Activated CD4-positive, alpha-beta T cell treated with anti-CD3 and anti-CD28 coated beads, Interleukin-2, amount 50 U/mL, for 48 hours (primary cell): ENCODE measurements around the gene SENP6.
"Not testable (repeated sequence)": the region's sequence is repeated elsewhere in the genome, so short reads cannot be mapped to it uniquely, and the experiment has no call there.

Source experiments
- DNase-seq, 2 experiments: peaks; one replicate each; pipeline ENCODE4 v3.0.0-alpha.2; 2020

The SENP6 gene

GRCh38 chr6:75657327-75657726 lies 55.6 kb downstream of the SENP6 start:
- DNase-seq: no peak

GRCh38 chr6:75666592-75666991 lies 64.9 kb downstream of the SENP6 start:
- DNase-seq: no peak

DNA sequence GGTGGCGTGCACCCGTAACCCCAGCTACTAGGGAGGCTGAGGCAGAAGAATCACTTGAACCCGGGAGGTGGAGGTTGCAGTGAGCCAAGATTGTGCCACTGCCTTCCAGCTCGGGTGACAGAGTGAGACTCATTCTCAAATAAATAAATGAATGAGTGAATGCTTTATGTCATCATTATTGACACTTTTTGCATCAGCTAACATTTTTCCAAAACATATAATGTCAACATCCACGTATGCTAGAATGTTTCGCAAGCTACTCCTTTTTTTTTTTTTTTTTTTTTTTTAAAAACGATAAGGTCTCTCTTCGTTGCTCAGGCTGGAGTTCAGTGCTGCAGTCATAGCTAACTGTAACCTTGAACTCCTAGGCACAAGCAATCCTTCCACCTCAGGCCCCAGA lies 72.2 kb downstream of the SENP6 start:
- DNase-seq: no peak

DNA sequence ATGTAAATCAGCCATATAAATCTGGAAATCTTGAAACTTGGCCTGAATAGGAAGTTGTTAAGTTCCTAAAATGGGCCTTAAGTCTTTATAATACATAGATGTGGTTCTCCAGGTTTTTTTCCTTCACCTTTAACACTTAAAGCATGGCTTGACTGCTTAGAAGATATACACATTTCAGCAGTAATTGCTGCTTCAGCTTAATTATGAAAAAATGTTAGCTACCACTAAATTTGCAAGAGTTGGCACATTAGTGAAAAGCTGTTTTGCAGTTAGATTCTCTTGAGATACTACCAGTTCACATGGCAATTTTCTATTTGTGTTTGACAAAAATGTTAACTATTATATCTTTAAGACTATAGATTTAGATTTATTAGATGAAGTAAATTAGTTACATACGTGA lies 74.7 kb downstream of the SENP6 start:
- no peak for DNase-seq

GRCh38 chr6:75682548-75682947 lies 80.9 kb downstream of the SENP6 start:
- DNase-seq: not testable (repeated sequence)

DNA sequence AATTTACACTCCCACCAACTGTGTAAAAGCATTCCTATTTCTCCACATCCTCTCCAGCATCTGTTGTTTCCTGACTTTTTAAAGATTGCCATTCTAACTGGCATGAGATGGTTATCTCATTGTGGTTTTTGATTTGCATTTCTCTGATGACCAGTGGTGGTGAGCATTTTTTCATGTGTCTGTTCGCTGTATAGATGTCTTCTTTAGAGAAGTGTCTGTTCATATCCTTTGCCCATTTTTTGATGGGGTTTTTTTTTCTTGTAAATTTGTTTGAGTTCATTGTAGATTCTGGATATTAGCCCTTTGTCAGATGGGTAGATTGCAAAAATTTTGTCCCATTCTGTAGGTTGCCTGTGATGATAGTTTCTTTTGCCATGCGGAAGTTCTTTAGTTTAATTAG lies 81.3 kb downstream of the SENP6 start:
- not testable (repeated sequence) for DNase-seq

GRCh38 chr6:75687535-75687934 lies 85.9 kb downstream of the SENP6 start:
- DNase-seq: not testable (repeated sequence)

GRCh38 chr6:75687937-75688336 lies 86.3 kb downstream of the SENP6 start:
- not testable (repeated sequence) for DNase-seq

GRCh38 chr6:75689576-75689975 lies 87.9 kb downstream of the SENP6 start:
- DNase-seq: no peak

DNA sequence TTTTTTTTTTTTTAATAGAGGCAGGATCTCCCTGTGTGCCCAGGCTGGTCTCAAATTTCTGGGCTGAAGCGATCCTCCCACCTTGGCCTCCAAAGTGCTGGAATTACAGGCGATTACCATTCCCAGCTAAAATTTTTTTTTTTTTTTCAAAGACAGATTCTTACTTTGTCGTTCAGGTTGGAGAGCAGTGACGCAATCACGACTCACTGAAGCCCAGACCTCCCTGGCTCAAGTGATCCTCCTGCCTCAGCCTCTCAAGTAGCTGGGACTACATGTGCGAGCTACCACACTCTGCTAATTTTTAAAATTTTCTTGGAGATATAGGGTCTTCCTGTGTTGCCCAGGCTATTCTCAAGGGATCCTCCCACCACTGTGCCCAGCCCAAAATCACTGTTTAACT lies 89.3 kb downstream of the SENP6 start:
- DNase-seq: no peak

GRCh38 chr6:75693534-75693933 lies 91.9 kb downstream of the SENP6 start:
- no peak for DNase-seq

- no peak for DNase-seq
These were observed 92.7 kb downstream of the SENP6 start for GRCh38 chr6:75694406-75694805.

- not testable (repeated sequence) for DNase-seq
These were observed 106.7 kb downstream of the SENP6 start for GRCh38 chr6:75708334-75708733.

DNA sequence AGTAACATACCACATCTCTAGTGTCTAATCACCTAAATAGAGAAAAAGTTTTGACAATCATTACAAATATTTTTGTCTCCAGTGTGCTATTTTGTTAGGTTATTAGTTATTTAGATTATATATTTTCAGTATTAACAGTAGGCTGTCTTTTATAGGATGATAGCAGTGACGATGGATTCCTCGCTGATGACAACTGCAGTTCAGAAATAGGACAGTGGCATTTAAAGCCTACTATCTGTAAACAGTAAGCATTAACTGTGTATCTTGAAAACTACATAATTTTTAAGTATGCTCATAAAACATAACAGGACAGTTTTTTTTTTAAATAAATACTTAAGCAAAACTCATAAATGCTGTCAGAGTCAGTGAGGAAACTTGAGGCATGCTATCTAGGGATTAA lies 109.5 kb downstream of the SENP6 start:
- DNase-seq: no peak

DNA sequence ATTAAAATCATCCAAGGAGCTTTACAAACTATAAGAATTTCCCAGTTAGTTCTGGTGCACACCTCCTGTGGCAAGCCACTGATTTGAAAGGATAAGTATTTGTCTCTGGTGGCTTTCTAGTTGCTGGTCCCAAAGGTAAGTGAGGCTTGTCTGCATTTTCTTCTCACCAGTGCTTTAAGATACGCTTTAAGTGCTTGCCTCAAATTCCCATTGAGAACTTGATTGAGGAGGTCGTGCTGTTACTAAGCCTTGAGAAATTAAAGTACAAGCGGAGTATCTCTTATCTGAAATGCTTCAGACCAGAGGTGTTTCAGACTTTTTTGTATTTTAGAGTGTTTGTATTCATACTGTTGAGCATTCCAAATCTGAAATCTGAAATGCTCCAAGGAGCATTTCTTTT lies 117.5 kb downstream of the SENP6 start:
- DNase-seq: no peak

GRCh38 chr6:75723382-75723781 lies 121.7 kb downstream of the SENP6 start:
- no peak for DNase-seq

DNA sequence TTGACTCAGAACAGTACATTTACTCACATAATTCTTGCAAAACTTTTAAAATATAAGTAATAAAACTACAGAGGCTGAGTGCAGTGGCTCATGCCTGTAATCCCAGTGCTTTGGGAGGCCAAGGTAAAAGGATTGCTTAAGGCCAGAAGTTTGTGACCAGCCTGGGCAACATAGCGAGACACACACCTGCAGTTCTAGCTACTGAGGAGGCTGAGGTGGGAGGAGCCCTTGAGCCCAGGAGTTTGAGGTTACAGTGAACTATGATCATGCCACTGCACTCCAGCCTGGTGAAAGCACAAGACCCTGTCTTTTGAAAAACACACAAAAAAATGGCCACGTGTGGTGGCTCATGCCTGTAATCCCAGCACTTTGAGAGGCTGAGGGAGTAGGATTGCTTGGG lies 125.5 kb downstream of the SENP6 start:
- no peak for DNase-seq

DNA sequence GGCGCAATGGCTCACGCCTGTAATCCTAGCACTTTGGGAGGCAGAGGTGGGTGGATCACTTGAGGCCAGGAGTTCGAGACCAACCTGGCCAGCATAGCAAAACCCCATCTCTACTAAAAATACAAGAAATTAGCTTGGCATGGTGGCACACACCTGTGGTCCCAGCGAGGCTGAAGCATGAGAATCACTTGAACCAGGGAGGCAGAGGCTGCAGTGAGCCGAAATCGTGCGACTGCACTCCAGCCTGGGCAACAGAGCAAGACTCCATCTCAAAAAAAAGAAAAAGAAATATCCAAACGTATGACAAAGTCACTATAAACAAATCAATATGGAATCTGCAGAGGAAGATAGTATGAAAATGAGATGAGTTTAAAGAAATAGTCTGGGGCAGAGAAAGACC lies 129.3 kb downstream of the SENP6 start:
- DNase-seq: not testable (repeated sequence)

DNA sequence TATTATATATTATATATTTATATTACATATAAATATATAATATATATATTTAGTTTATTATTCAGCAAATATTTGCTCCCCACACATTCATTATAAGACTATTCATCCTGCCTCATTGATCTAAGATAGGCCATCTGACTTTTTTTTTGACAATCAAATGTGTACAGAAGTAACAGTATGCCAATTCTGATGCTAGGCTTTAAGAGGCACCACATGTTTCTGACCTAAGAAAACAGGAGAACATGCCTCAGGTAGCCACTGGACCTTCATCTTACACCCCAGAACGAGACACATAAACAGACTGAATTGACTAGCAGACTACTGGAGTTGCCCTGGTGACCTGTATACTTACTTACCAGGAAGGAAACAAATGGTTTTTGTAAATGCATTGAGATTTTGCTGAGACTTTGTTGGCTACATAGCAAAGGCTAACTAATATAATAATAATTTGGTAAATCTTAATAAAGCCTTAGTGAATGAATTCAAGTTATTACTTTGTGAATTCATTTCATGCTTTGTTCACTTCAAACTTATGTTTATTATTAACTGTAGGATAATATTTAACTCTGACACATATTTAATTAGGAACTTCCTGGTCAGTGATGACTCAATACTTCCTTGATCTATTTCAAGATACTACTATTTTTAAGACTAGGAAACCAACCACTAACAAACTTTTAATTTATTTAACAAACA lies 134.0 kb downstream of the SENP6 start:
- DNase-seq: no peak

DNA sequence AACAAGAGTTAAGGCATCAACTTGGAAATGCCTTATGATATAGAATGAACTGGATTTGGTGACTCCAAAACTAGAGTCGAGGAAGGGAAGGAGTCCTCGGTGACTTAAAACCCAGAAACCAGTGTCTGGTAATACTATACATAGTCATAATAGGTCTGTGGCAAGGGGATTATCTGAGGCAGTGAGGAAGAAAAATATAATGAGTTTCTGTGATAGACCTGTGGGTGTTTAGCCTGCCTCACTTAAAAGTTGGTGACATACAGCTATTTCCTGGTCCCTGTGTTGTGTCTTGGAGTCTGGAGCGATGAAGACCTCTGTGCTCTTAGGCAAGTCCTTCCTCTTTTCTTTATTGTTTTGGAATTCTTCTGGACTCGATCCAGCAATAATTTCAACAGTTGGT lies 142.3 kb downstream of the SENP6 start:
- DNase-seq: no peak

DNA sequence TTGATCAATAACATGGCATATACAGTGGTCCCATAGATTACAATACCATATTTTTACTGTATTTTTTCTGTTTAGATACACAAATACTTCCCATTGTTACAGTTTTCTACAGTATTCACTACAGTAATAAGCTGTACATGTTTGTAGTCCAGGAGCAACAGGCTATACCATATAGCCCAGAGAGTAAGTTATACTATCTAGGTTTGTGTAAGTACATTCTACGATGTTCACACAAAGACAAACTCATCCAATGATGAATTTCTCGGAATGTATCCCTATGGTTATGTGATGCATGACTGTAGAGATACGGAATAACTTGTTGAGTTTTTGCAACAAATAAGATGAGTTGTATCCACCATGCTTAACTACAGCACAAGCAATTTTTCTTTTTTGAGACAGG lies 143.7 kb downstream of the SENP6 start:
- no peak for DNase-seq

DNA sequence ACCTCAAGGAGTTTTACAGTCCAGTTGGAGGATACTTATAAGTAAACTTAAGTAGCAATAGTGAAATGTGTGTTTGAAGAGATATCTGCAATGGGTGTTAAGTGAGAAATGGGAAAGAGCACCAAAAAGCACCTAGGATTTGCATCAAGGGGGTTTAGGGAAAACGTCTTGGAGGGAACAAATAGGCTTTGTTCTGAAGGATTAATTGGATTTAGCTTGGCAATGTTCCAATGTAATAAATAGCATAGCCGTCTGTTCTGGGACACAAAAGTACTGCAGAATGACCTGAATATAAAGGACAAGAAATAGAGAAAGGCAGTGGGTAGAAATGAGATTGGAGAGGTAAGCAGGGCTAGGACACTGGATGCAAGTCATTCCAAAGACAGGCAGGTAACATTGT lies 144.5 kb downstream of the SENP6 start:
- DNase-seq: no peak

DNA sequence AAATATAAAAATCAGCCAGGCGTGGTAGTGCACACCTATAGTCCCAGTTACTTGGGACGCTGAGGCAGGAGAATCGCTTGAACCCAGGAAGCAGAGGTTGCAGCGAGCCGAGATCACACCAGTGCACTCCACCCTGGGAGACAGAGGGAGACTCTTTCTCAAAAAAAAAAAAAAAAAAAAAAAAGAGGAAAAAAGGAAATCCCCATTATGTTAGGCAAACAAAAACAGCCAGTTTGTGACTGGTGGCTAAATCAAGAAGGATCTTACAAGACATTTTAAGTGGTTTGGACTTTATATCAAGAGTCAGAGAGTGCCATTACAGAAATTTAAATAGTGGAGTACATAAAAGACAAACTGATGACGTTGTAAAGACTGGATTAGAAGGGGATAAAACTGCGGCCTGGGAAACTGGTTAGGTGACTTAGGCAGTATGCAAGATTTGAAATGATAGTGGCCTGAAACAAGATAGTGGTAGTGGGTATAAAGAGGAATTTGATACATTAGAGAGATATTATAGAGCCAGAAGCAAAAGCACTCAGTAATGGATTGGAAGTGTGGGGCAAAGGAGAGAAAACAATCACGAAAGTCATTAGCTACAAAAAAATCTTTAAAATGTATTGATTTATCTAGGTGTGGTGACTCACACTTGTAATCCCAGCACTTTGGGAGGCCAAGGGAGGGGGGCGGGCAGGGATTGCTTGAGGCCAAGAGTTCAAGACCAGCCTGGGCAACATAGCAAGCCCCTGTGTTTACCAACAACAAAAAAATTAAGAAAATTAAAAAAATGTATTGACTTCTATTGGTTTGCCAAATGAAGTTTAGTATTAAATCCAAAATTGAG lies 145.7 kb downstream of the SENP6 start:
- DNase-seq: no peak

DNA sequence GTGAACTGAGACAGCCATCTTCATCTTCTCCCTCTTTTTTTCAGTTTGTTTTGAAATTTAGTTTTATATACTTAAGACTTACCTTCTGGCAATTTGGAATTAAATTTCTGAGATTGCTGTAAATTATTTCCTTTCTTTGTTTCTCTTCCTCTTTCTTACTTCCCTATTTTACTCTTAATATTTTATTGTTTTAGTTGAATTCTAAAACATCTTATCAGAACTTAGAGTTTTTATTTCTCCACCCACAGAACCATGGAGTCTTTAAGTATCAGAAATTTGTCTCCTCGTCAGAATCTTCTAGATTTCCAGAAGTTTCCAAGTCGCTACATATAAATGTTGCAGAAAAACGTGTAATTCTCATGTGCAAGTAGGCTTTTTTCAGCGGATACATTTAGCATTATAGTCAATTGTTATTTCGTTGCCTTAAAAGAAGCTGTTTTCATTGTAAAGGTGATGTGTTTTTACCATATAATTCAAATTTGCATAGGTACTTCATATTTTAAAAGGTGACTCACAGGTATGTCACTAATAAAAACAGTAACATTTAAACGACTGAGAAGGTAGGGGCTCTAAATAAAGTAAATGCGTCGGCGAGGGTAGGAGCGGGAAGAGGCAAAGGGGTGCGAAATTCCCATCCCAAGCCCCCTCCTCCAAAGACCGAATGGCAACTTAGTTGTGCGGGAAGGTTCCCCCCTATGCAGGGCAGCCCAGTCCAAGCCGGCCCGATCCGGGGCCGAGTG lies 146.5 kb downstream of the SENP6 start:
- DNase-seq: no peak
